Smooth muscle cell (in vitro differentiated cells): ENCODE measurements around the gene LRCOL1. TPM values are rescaled to one million over a fixed set of nuclear protein-coding genes. Genes with fewer than 3 reads are reported as not detected.

Experiments used
- DNase-seq: peaks from one replicate; lab custom pipeline; 2025; ENCODE audit not compliant: unreplicated experiment; lab: John Stamatoyannopoulos, UW
- H2AFZ ChIP-seq: fragments of 200-600 bp; sonication (generic); 2 replicates; pipeline ENCODE4 v1.6.0; 2016; ENCODE audit warnings: antibody characterized with exemption, low read depth, mild to moderate bottlenecking
- H3F3A ChIP-seq: fragments of 200-600 bp; sonication (generic); 2 replicates; pipeline ENCODE4 v1.6.0; 2017; ENCODE audit warnings: antibody characterized with exemption, low read depth
- H3K27ac ChIP-seq: fragments of 200-600 bp; sonication (generic); 2 replicates; pipeline ENCODE4 v1.5.1; 2016; ENCODE audit warnings: low read depth, mild to moderate bottlenecking
- H3K27me3 ChIP-seq: fragments of 200-600 bp; sonication (generic); 2 replicates; pipeline ENCODE4 v1.6.1; 2016; ENCODE audit warnings: low read depth, mild to moderate bottlenecking
- H3K36me3 ChIP-seq: fragments of 200-600 bp; sonication (generic); 2 replicates; pipeline ENCODE4 v1.5.1; 2016; ENCODE audit warnings: low read depth
- H3K4me1 ChIP-seq: fragments of 200-600 bp; sonication (generic); 2 replicates; pipeline ENCODE4 v1.5.1; 2016; ENCODE audit warnings: low read depth
- H3K4me2 ChIP-seq: fragments of 200-600 bp; sonication (generic); 2 replicates; pipeline ENCODE4 v1.6.0; 2016; ENCODE audit warnings: mild to moderate bottlenecking
- H3K4me3 ChIP-seq: fragments of 200-600 bp; sonication (generic); 2 replicates; pipeline ENCODE4 v1.5.1; 2016; ENCODE audit warnings: mild to moderate bottlenecking
- H3K79me2 ChIP-seq: fragments of 200-600 bp; sonication (generic); 2 replicates; pipeline ENCODE4 v1.6.0; 2016; ENCODE audit warnings: low read depth, mild to moderate bottlenecking
- H3K9ac ChIP-seq: fragments of 200-600 bp; sonication (generic); 2 replicates; pipeline ENCODE4 v1.6.0; 2016; ENCODE audit warnings: low read depth
- H3K9me3 ChIP-seq: fragments of 200-600 bp; sonication (generic); replicated peaks from 2 replicates; pipeline ENCODE4 v1.5.1; 2016; ENCODE audit warnings: low read depth
- H4K20me1 ChIP-seq: fragments of 200-600 bp; sonication (generic); 2 replicates; pipeline ENCODE4 v1.6.0; 2016; ENCODE audit warnings: low read depth
- CTCF ChIP-seq: fragments of 200-600 bp; sonication (generic); IDR thresholded peaks from 2 replicates; pipeline ENCODE4 v1.5.1; 2017; ENCODE audit warnings: borderline replicate concordance, mild to moderate bottlenecking, antibody characterized with exemption; ENCODE audit not compliant: insufficient read depth, poor library complexity, severe bottlenecking
- WGBS: methylation state at CpG from one replicate; pipeline ENCODE4 v1.1.7; 2016; ENCODE audit warnings: low lambda C conversion rate; 5-methylcytosine and 5-hydroxymethylcytosine counted together
- polyA plus RNA-seq: library from polyadenylated mRNA; unstranded; fragments of >200 nt; fragmentation: Nextera tagmentation; extraction: Ambion mirVana; gene quantifications from 2 replicates; pipeline ENCODE4 v1.2.1, GENCODE V29; 2016
- total RNA-seq: library from RNA; depleted of rRNA; stranded (reverse); fragments of >200 nt; gene quantifications from 2 replicates; pipeline ENCODE4 v1.2.3, GENCODE V29; 2014

Gene LRCOL1
- total and polyA plus RNA-seq, 2 experiments from 2014 or later = not detected

GRCh38 chr12:132597333-132598316, 12.8 kb downstream of the LRCOL1 start:
- 49% methylated on average over 2 of the region's 58 CpGs for WGBS
- Histone ChIP-seq H3K4me1 (peaks cover 4% of the 10 kb centered on the region), H4K20me1 (no peaks in the 10 kb centered on the region), H3K27ac (no peak overlapping the region), H3K36me3 (no peaks in the 10 kb centered on the region), H3K9me3 (no peaks in the 10 kb centered on the region), H3K79me2 (no peaks in the 10 kb centered on the region), H3F3A (peaks cover 18% of the 10 kb centered on the region), H3K27me3 (no peaks in the 10 kb centered on the region), H2AFZ (no peak overlapping the region), H3K4me3 (peak overlapping the region; percentile 61), H3K4me2 (peak overlapping the region; percentile 67), H3K9ac (no peak overlapping the region)
- DNase-seq = no peak
- no peak for TF ChIP-seq CTCF

- Histone ChIP-seq H3K9ac (no peak overlapping the region), H3F3A (peaks cover 18% of the 10 kb centered on the region), H3K4me2 (peak overlapping the region; percentile 1), H3K27me3 (peaks cover 4% of the 10 kb centered on the region), H3K79me2 (no peaks in the 10 kb centered on the region), H3K36me3 (no peaks in the 10 kb centered on the region), H4K20me1 (no peaks in the 10 kb centered on the region), H3K4me1 (peaks cover 4% of the 10 kb centered on the region), H2AFZ (no peak overlapping the region), H3K4me3 (no peak overlapping the region), H3K27ac (no peak overlapping the region), H3K9me3 (no peaks in the 10 kb centered on the region)
- no peak for DNase-seq
- TF ChIP-seq CTCF = no peak
- WGBS = 40% methylated on average over 17 of the region's 18 CpGs
These were observed 14.4 kb downstream of the LRCOL1 start for GRCh38 chr12:132596016-132596415.

GRCh38 chr12:132595183-132595582, 15.2 kb downstream of the LRCOL1 start:
- 81% methylated on average over 11 of the region's 11 CpGs for WGBS

More at GRCh38 chr12:132595183-132595582, 15.2 kb downstream of the LRCOL1 start:
- Histone ChIP-seq H3K27ac (no peak overlapping the region), H4K20me1 (no peaks in the 10 kb centered on the region), H3F3A (peaks cover 18% of the 10 kb centered on the region), H3K9me3 (no peaks in the 10 kb centered on the region), H3K4me1 (peaks cover 4% of the 10 kb centered on the region), H3K27me3 (peaks cover 9% of the 10 kb centered on the region), H3K9ac (no peak overlapping the region), H3K36me3 (no peaks in the 10 kb centered on the region), H3K79me2 (no peaks in the 10 kb centered on the region), H2AFZ (no peak overlapping the region), H3K4me3 (no peak overlapping the region), H3K4me2 (no peak overlapping the region)
- DNase-seq = no peak
- TF ChIP-seq CTCF = no peak
